ENCODE results near the gene LRRC2.

GRCh38 chr3:46535746-46536145 is 30.4 kb downstream of the LRRC2 start:
- TF ChIP-seq CTCF (IDR thresholded peaks at IDR 0.05; ENCODE audit: low read length) = no peak
- TF ChIP-seq EZH2 (optimal IDR thresholded peaks at IDR 0.05; ENCODE audit: low read depth, low read length) = no peak
- TF ChIP-seq EZH2phosphoT487 (IDR thresholded peaks at IDR 0.05; ENCODE audit: low read length) = no peak
